Stimulated activated CD4-positive, alpha-beta T cell treated with anti-CD3 and anti-CD28 coated beads, TNF-alpha, amount 100 ng/mL, for 24 hours (primary cell): ENCODE results near the gene SLC37A2.
"Not testable (repeated sequence)": the region's sequence is repeated elsewhere in the genome, so short reads cannot be mapped to it uniquely, and the experiment has no call there.

Experiments used
- DNase-seq, 3 experiments: peaks; one replicate each; pipeline ENCODE4 v3.0.0-alpha.2; 2020; ENCODE audit warnings: low read depth in 3 of 3

SLC37A2 gene

DNA sequence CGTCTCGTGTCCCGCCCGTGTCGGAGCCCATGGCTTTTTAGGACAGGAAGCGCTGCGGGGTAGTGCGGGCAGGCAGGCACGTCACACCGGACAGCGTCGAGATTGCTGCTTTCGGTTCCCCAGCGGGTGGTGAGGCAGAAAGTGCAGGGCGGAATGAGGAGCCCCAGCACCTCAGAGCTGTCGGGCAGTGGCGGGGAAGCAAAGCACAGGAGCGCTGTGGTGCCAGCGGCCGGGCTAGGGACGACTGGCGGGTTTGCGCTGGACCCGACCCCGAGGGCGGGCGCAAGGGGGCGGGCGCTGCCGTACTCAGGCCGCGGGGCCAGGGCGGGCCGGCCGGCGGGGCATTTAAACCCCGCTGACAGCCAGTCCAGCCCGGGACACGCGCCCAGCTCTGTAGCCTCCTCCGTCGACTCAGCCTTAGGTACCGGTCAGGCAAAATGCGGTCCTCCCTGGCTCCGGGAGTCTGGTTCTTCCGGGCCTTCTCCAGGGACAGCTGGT is at the start of gene SLC37A2:
SLC37A2 (plus strand) TSS at position 375 of the 498 bp plus-strand sequence; CDS start at position 438, 63 bp downstream.
- peak in 2 of 3 experiments; percentile 12 to 50 for DNase-seq

DNA sequence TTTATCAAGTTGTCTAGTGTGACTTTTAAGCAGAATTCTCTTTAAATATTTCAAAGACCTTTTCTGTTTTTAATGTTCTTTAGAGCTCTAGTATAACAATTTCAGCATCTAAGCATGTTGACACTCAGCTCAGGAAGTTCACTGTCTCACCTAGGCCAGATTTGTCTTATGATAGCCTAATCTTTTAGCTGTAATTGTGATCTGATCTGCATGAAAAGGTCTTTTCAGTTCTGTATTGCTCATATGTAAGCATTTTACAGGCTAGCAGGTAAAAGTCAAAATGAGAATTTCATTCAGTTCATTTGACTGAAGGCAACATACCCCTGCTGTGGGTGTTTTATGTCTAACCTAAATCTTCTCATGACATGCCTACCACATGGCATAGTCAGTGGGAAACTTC is 46.7 kb upstream of the SLC37A2 start:
- DNase-seq = no peak

DNA sequence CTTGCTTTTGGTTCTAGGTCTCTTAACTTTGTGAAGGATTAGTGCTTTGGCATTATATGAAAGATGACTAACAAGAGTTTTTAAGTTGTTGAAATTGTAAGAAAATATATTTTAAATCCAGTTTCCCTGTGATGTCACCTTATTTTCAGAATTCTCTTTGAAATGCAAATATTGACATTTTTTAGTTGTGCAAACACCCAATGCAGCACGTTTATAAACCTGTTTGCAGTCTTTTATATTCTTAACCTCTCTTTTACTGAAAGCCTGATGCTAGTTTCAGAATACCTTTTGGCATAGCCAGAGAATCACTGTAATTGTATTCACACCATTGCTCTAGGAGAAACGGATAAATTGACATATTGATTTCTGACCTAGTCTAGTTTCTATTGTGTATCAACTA is 42.8 kb upstream of the SLC37A2 start:
- no peak for DNase-seq

DNA sequence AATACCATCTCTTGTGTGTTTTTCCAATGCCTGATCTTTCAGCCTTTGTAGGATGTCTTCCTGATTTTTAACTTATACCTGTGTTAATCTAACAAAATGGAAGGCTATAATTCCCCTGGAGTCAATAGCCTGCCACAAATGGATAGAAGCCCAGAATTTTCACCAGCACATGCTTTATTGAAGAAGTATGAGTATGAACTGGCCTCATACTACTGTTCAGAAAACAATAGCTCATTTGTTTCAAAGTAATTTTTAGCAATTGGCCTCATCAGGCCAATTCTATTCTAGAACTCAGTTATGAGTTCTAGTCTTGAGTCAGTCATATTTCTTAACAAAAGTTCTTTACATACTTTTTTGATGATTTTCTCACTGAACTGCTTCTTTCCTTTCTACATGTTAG is 40.6 kb upstream of the SLC37A2 start:
- DNase-seq = no peak

DNA sequence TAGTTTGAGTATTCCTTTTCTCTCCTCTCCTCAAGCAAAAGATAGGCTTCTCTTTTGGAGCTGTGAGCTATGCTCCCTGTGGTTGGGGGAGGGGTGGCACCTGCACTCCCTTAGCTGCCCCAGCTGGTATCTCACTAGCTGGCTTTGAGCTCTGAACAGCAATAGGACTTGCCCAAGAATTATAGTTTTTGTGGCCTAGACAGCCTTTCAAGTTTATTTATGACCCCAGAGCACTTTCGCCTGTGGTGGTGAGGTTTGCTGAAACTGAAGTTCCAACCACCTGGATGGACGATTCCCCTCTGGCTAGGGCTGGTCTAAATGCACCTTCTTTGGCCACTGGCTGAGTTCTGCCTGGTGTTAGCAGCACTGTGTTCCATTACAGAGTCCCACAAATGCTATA is 37.1 kb upstream of the SLC37A2 start:
- DNase-seq = no peak

DNA sequence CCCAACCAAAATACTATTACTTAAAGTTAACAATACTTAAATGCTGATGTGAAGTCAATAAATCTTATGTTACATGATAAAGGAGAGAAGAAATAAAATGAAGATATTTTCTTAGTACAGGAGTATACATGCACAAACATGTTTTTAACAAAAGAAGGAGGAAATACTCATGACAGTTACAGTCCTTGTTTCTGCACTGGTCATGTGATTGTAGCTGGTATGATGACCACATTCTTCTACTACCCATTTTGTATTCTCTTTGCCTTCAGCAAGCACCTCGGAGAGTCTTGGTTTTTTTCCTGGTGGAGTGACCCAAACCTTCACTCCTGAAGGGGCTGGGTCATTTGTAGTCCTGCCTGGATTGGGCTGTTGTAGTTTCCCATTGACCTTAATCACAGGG is 33.7 kb upstream of the SLC37A2 start:
- DNase-seq = not testable (repeated sequence)

DNA sequence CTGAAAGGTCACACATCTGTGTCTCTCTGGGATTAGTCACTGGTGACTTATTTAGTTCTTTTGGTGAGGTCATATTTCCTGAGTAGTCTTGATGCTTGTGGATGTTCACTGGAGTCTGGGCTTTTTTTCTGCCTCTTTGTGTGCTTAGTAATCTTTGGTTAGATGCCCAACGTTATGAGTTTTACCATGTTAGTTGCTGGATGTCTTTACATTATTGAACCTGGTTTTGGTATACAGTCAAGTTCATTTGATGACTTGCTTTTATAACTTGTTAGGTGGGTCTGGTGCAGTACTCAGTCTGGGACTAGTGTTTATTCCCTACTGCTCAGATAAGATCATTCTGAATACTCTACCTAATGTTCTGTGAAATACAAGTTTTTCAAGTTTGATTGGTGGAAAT is 26.2 kb upstream of the SLC37A2 start:
- DNase-seq = no peak

DNA sequence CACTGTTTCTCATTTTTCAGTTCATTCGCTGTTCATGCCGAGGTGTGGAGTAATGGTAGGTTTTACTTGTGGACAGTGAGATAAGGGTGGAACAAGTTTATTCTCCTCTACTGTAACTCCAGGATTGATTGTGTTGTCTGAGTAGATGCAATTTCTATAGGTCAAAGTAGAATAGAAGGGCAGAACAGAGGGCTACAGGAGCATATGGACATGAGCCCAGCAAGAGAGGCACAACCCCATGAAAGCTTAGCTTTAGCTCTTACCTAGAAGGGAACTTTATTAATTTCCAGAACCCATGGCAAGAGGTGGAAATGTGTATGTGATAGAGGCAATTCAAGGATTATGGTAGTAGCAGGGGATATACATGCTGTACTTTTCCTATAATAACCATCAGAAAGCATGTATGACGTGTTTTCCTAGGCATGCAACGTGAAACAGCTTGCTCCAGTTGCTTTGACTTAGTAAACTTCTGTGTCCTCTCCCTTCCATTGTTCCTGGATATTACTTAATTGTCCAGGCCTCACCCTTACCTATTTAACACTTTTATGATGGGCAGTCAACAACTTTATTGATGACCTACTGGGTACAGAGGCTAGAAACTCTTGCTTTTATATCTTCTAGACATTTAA is 13.8 kb upstream of the SLC37A2 start:
- no peak for DNase-seq

DNA sequence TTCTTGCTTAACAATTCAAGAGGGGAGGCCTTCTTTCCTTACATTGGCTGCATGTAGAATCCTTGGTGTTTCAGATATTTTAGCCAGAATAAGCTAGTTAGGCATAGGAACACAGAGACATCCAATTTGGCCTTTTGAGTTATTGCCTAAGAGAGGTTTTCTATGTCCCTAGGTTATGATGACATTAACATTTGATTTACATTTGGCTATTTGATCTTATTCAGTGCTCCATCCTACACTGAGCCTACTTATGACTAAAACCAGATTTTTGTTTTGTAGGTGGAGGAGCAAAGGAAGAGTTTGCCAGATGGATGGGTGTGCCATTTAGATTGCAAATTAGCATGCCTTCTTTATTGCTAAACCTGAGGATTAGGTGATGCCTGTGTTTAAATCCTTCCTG is 11.1 kb upstream of the SLC37A2 start:
- DNase-seq = no peak

DNA sequence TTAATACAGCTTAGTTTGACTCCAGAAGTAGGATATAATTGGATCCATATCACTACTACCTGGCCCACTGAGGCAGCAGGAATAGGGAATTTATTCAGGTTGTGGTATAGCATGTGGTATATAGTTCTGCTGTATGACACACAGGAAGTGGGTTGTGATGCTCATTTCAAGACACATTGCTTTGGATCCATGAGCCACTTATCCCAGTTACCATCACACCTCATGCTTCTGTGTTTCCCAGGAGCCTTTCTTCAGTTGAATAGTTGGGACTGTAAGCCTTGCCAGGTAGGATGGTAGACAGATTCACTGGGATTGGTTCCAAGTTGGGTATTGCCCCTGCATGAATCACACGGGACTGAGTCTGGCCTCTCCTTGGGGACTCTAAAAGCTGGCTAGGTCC is 9.9 kb upstream of the SLC37A2 start:
- no peak for DNase-seq

DNA sequence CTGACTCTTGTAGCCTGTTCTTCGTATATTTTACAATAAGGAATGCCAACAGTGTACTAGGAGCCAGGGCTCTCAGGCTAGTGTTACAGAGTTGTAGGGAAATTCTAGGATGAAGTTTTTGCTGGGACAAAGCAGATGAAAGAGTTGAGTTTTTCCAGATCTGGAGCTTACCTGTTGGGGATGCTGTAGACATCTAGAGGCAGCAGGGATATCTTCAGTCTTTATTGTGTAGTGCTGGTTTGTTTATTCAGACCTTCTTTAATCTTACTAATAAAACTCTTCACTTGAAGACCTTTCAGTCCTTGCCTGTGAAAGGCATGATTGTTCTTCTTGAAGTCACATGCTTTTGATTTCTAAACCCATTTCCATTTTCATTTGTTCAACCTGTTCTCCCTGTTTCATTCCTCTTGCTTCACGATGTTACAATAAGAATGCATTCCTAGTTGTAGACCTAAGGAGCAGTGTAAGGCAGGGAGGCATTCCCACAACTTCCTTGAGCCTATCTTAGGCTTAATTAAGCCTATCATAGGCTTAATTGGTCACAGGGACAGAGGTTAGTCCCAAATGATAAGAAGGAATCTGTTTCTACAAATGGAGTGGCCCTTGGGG is 7.9 kb upstream of the SLC37A2 start:
- DNase-seq = no peak

DNA sequence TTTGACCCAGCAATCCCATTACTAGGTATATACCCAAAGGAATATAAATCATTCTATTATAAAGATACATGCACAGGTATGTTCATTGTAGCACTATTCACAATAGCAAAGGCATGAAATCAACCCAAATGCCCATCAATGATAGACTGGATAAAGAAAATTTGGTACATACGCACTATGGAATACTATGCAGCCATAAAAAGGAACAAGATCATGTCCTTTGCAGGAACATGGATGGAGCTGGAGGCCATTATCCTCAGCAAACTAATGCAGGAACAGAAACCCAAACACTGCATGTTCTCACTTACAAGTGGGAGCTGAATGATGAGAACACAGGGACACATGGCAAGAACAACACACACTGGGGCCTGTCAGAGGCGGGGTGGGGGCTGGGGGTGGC is 7.0 kb upstream of the SLC37A2 start:
- DNase-seq = not testable (repeated sequence)

DNA sequence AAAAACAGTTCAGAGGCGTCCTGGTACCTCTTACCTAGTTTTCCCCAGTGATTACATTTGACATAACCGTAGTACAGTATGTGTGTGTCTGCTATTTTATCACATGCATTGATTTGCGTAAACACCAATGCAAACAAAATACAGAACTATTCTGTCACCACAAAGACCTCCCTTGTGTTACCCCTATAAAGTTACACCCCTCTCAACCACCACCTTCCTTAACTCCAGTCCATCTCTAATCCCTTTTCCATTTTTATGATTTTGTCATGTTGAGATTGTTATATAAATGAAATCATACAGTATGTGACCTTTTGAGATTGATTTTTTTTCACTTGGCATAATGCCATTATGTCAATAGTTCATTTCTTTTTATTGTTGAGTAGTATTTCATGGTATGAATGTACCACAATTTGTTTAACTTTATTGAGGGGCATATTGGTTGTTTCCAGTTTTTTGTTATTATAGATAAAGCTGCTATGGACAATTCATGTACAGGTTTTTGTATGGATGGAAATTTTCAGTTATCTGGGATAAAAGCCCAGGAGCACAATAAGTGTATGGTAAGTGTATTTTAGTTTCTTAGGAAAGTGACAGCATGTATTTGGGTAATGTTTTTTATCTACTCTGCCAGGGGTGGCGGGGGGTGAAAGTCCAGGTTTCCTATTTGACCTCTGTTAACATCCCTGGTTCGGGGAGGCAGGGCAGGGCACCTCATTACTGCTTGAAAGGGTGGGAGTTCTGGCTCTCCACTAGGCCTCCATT is 6.0 kb upstream of the SLC37A2 start:
- no peak for DNase-seq

DNA sequence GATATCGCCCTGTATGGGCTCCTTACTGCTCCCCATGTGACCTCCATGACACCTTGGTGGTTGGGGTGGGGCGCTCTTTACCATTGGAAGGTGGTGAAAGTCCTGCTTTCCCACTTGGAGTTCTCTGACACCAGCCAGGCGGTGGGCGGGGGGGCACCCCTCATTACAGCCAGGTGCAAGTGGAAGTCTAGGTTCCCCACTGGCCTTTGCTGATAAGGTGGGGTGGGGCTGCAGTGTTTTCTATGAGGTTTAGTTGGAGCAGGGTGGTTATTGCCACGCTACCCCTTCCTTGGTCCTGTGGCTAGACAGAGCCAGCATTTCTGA is 5.5 kb upstream of the SLC37A2 start:
- DNase-seq = no peak

DNA sequence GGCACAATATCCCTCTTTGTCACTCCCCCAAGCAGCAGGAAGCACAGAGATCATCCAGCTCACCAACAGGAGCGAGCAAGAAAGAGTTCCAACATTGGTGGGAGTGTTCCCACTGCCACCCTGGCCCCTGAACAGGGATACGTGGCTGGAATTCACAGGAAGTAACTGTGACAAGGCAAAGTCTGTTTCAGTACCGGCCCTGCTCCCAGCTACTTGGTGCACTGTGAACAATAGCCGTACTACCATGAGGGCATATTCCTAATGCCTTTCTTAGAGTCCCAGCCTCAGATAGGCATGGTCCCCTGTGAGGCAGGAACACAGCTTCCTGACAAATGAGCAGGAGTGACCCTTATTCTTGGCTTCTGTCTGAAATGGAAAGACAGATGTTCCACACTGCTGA is 1.8 kb upstream of the SLC37A2 start:
- no peak for DNase-seq

DNA sequence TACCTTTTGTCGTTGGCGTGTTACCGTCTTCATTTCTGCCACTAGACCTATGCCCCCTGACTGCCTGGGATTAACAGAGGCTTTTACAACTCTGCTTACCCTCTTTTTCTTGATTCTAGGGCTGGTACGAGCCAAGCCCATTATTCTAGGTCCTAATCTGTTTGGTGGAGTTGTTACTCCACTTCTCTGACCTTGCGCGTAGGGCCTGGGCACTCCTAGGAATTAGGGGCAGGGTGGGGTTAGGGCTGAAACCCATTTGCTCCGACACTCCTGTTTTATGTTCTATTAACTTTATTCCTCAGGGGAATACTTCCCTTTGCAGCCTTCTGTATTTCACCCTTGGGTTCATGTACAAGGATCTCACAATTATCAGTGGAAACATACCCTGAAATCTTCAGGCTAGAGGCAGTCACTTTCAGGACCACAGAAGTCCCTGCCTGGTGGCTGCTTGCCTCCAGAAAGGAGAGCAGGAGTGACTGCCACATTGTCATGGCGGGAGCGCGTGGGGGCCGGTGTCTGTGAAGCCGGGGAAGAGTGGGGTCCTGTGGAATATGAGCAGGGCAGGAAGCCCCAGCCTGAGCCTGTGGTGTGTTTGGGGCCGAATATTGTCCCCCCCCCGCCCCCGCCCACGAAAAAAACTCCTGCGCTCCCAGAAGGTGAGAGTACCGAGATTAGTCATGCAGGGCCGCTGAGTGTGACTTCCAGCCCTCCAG is 731 bp upstream of the SLC37A2 start:
- no peak for DNase-seq

DNA sequence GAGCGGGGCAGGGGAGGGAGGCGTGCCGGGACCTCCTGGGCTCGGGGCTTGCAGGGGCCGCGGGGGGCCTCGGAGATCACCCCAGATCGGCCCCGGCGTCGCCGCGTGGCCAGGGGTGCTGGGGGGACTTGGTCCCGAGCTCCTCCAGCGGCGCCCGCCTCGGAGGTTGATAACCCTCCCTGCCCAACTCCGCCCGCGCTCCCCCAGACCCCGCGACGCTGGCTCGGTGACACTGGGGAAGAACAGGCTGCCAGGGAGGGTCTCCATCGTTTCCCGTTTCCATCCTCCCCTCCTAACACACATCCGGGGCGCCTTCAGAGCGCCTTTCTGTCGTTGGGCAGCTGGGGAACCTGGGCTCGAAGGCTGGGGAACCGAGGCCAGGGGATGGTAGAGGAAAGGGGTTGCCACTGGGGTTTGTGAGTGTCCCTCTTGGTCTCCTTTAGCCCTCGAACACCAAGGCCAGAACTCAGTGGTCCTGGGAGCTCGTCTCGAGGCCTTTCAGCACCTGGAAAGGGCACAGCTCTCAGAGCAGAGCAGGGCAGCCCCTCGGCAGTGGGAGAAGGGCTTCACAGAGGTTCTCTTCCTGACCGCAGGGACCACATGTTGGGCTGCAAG is 431 bp downstream of the SLC37A2 start:
- DNase-seq = no peak

DNA sequence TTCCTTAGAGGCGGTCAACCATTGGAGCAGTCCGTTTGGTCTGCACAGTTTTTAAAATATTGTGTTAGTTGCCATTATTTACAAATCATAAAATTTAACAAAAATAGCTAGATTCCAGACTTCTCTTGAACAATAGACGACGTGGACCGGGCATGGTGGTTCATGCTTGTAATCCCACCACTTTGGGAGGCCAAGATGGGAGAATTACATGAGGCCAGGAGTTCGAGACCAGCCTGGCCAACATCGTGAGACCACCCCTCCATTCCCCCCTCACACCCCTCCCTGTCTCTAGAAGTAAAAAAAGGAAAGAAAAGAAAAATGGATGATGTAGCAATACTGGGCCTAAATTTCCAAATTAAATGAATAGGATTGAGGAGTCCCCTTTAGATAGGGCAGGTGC is 965 bp downstream of the SLC37A2 start:
- DNase-seq = no peak

DNA sequence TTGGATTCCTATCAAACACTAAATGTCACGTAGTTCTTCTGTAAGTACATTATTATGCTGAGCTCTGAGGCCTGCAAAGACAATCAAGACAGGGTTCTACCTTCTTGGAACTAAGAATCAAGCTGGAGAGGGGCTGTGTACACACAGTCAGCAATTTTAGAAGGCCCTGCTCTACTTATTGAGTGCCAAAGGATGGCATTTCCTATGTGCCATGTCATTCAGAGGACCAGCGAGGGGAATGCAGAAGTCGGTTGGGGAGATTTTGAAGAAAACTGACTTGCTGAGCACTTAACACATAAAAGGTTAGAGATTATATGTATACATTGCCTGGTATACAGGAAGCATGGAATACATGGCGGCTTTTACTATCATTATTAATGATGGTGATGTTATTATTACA is 5.3 kb downstream of the SLC37A2 start:
- DNase-seq = no peak

DNA sequence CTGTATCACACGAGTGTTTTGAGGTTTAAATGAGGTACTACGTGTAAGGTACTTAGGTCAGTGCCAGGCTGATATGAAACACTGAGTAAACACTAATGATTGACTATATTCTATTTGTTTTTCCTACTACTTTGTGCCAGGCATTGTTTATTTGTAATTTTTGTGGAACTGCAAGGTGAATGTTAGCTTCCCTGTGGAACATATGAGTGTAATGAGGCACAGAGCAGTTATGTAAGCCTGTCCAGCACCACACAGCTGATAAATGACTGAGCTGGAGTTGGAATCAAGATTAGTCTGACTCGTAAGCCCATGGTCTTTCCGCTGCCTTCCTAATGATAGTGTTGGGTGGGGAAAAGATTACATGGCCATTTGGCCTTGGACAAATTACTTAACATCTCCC is 5.9 kb downstream of the SLC37A2 start:
- no peak for DNase-seq

DNA sequence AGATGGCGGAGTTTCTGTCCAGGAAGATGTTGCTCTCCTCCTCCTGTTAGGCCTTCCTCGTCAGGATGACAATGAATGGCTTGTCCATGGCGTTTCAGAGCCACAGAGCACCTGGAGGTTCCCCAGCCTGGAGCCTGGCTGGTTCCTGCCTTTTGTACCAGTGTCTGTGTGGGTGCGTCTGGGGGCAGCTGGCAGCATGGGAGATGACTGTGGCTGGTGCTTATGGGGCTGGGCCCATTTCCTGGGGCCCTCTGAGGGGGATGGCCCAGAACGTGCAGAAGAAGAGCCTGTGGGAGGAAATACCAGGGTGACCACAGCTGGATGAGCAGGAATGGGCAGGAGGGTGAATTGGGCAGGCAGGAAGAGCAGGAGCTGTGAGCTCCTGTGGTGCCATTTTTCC is 6.7 kb downstream of the SLC37A2 start:
- DNase-seq = no peak

DNA sequence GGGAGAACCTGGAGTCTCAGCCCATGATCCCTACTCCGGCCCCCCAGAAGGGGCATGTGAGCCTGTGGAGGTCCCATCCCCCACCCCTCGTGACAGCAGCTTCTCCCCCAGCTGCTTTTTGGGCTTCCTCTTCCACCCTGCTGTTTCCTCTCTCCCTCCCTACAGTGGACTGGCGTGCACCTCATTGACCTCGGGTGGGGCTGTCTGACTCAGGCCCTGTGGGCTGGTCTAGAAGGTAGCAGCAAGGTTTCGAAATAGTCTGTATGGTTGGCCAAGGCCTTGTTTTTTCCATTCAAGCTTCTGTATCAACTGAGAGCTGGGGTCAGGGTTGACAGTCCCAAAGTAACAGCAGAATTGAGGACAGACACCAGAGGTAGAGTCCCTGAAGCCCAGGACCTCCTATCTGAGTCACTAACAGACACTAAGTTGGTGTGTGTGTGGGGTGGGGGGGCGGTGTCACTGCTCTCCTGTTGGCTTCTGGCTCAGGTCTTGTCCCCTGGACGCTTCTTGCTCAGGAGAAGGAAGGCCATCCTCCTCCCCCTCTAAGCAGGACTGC is 7.7 kb downstream of the SLC37A2 start:
- no peak for DNase-seq
